Liver (tissue), 9 donors: Measurements from ENCODE around the gene WNT11. TPM values are rescaled to one million over a fixed set of nuclear protein-coding genes. Genes with fewer than 3 reads are reported as not detected.
"Not testable (repeated sequence)": the region's sequence is repeated elsewhere in the genome, so short reads cannot be mapped to it uniquely, and the experiment has no call there.

ENCODE experiments used
- DNase-seq: peaks from one replicate; pipeline ENCODE4 v3.0.0-alpha.2; 2017; ENCODE audit warnings: low spot score
- H3K27ac ChIP-seq, 2 donors: one replicate each; pipeline ENCODE4 v1.7.0; 2013; ENCODE audit warnings: inconsistent platforms in 2 of 2, low read length in 2 of 2, control low read depth in 1 of 2, low read depth in 1 of 2, mild to moderate bottlenecking in 1 of 2
- H3K27me3 ChIP-seq, 4 donors: one replicate each; pipeline versions ENCODE4 v1.6.1 to v1.7.0; 2013; ENCODE audit warnings: low read length in 3 of 4, inconsistent platforms in 1 of 4, mild to moderate bottlenecking in 1 of 4, moderate library complexity in 1 of 4; ENCODE audit not compliant: control insufficient read depth in 4 of 4, insufficient read depth in 4 of 4
- H3K36me3 ChIP-seq, 4 donors: one replicate each; pipeline versions ENCODE4 v1.6.1 to v1.7.0; 2013; ENCODE audit warnings: low read length in 3 of 4, mild to moderate bottlenecking in 3 of 4, low read depth in 1 of 4, moderate library complexity in 1 of 4; ENCODE audit not compliant: control insufficient read depth in 4 of 4, insufficient read depth in 3 of 4
- H3K4me1 ChIP-seq, 4 donors: one replicate each; pipeline versions ENCODE4 v1.6.1 to v1.7.0; 2013; ENCODE audit warnings: low read length in 3 of 4, mild to moderate bottlenecking in 3 of 4, moderate library complexity in 1 of 4; ENCODE audit not compliant: control insufficient read depth in 4 of 4, insufficient read depth in 4 of 4
- H3K4me3 ChIP-seq, 3 donors: one replicate each; pipeline versions ENCODE4 v1.6.1 to v1.7.0; 2013; ENCODE audit warnings: low read length in 3 of 3, control low read depth in 1 of 3, low read depth in 1 of 3, mild to moderate bottlenecking in 1 of 3
- H3K9ac ChIP-seq, 2 donors: one replicate each; pipeline ENCODE4 v1.7.0; 2013; ENCODE audit warnings: low read length in 2 of 2, mild to moderate bottlenecking in 2 of 2, moderate library complexity in 2 of 2, control low read depth in 1 of 2, low read depth in 1 of 2
- H3K9me3 ChIP-seq, 4 donors: one replicate each; pipeline versions ENCODE4 v1.6.1 to v1.7.0; 2013; ENCODE audit warnings: low read length in 3 of 4; ENCODE audit not compliant: control insufficient read depth in 4 of 4
- ATF3 ChIP-seq: IDR thresholded peaks from 2 replicates; pipeline ENCODE4 v1.6.1; 2016; ENCODE audit warnings: antibody characterized with exemption
- EGR1 ChIP-seq, 2 donors: IDR thresholded peaks; 2 replicates each; pipeline ENCODE4 v1.6.1; 2016 to 2018; ENCODE audit warnings: antibody characterized with exemption in 2 of 2, low read depth in 2 of 2
- FOXA1 ChIP-seq: IDR thresholded peaks from 2 replicates; pipeline ENCODE4 v1.6.1; 2016; ENCODE audit warnings: antibody characterized with exemption
- FOXA2 ChIP-seq: IDR thresholded peaks from 2 replicates; pipeline ENCODE4 v1.6.1; 2016; ENCODE audit warnings: antibody characterized with exemption
- GABPA ChIP-seq, 2 donors: IDR thresholded peaks in 1 of 2; conservative IDR thresholded peaks in 1 of 2; 2 replicates each; pipeline ENCODE4 v1.6.1; 2016; ENCODE audit warnings: antibody characterized with exemption in 2 of 2, mild to moderate bottlenecking in 1 of 2, moderate library complexity in 1 of 2
- HNF4A ChIP-seq, 2 donors: conservative IDR thresholded peaks; 2 replicates each; pipeline ENCODE4 v1.6.1; 2016; ENCODE audit warnings: antibody characterized with exemption in 2 of 2, mild to moderate bottlenecking in 2 of 2
- HNF4G ChIP-seq: IDR thresholded peaks from 2 replicates; pipeline ENCODE4 v1.6.1; 2016; ENCODE audit warnings: antibody characterized with exemption
- JUND ChIP-seq, 2 donors: IDR thresholded peaks; 2 replicates each; pipeline ENCODE4 v1.6.1; 2016; ENCODE audit warnings: antibody characterized with exemption in 2 of 2
- MAX ChIP-seq: IDR thresholded peaks from 2 replicates; pipeline ENCODE4 v1.6.1; 2016; ENCODE audit warnings: antibody characterized with exemption
- NR2F2 ChIP-seq: IDR thresholded peaks from 2 replicates; pipeline ENCODE4 v1.6.1; 2016; ENCODE audit warnings: antibody characterized with exemption
- RAD21 ChIP-seq, 2 donors: IDR thresholded peaks; 2 replicates each; pipeline ENCODE4 v1.6.1; 2016; ENCODE audit warnings: antibody characterized with exemption in 2 of 2, mild to moderate bottlenecking in 2 of 2
- REST ChIP-seq: IDR thresholded peaks from 2 replicates; pipeline ENCODE4 v1.6.1; 2016; ENCODE audit warnings: antibody characterized with exemption, mild to moderate bottlenecking
- RXRA ChIP-seq, 2 donors: IDR thresholded peaks; 2 replicates each; pipeline ENCODE4 v1.6.1; 2017 to 2018; ENCODE audit warnings: antibody characterized with exemption in 2 of 2, mild to moderate bottlenecking in 1 of 2
- SP1 ChIP-seq: IDR thresholded peaks from 2 replicates; pipeline ENCODE4 v1.6.1; 2018; ENCODE audit warnings: antibody characterized with exemption, mild to moderate bottlenecking
- TAF1 ChIP-seq: conservative IDR thresholded peaks from 2 replicates; pipeline ENCODE4 v1.6.1; 2016; ENCODE audit warnings: antibody characterized with exemption, mild to moderate bottlenecking
- YY1 ChIP-seq: IDR thresholded peaks from 2 replicates; pipeline ENCODE4 v1.6.1; 2016; ENCODE audit warnings: antibody characterized with exemption, mild to moderate bottlenecking
- WGBS: extraction: QIAGEN DNeasy Blood & Tissue Kit; methylation state at CpG from one replicate; pipeline ENCODE4 v1.1.7; 2013; 5-methylcytosine and 5-hydroxymethylcytosine counted together
- polyA plus RNA-seq, 2 donors: library from polyadenylated mRNA; stranded (reverse) in 1 of 2; unstranded in 1 of 2; fragments of 200-250 nt in 1 of 2; fragments of >200 nt in 1 of 2; fragmentation: Nextera tagmentation in 1 of 2; extraction: Ambion mirVana in 1 of 2; gene quantifications; one replicate each; pipeline versions ENCODE4 v1.2.1 to v1.2.3, GENCODE V29; 2013 to 2015
- total RNA-seq, 2 donors: library from RNA; depleted of rRNA; stranded (reverse); fragments of >200 nt; gene quantifications; one replicate each; pipeline ENCODE4 v1.2.3, GENCODE V29; 2014
- TF ChIP-seq, protein P1 (sequence below): IDR thresholded peaks from 2 replicates; pipeline ENCODE4 v1.6.1; 2016; ENCODE audit warnings: antibody characterized with exemption
- TF ChIP-seq, protein P2 (sequence below): fragments of 150-350 bp; IDR thresholded peaks from 2 replicates; pipeline ENCODE4 v1.5.1; 2017; ENCODE audit warnings: improper control_type of control experiment, low read depth, low read length; ENCODE audit not compliant: missing input control
- donor health status: healthy.
- donor health status: healthy.
- donor health status: healthy.
- donor health status: healthy.
- donor health status: healthy.

Gene WNT11
- total and polyA plus RNA-seq, 4 donors: 1.1 to 4.8 (median 2.5) TPM

DNA sequence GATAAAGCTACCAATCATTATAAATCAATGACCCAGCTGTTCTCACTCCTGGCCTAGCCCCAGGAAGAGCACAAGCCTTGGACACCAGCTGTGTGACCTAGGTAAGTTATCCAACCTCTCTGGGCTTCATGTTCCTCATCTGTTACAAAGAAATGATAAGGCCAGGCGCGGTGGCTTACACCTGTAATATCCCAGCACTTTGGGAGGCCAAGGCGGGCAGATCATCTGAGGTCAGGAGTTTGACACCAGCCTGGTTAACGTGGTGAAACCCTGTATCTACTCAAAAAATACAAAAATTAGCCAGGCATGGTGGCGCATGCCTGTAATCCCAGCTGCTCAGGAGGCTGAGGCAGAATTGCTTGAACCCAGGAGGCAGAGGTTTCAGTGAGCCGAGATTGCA, 7.6 kb downstream of the WNT11 start:
- DNase-seq, H3K36me3 ChIP-seq, H3K4me1 ChIP-seq, H3K27ac ChIP-seq, H3K9me3 ChIP-seq, H3K4me3 ChIP-seq, H3K27me3 ChIP-seq, H3K9ac ChIP-seq: not testable (repeated sequence)
- WGBS: 96% methylated on average over 6 of the region's 6 CpGs

DNA sequence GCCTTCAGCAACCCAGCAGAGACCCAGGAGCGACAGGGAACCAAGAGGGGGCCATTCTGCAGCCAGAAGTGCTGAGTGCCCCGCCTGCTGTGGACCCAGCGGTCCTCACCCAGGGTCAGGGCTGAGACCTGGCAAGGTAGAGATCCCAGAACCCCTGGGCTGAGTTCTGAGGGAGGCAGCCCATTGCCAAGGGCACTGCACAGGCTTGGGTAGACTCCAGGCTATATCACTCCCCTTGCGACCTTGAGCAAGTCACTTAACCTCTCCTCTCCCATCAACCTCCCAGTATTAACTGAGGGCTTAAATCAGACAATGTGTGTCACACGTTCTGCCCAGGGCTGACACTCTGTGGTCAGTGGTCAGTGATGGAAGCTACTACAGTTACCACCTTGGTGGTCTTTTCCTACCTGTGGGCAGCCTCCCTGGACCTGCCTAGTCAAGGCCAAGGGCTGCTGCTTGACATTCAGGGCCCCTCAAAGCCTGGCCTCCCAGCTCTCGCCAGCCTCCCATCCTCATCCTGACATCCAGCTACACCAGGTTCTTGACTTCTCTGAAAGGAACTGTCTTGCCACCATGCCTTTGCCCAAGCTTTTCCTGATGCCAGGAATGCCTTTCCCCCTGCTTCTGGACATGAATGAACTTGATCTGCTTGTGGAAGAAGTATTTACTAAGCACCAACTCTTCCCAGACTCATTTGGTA, 8.2 kb downstream of the WNT11 start:
- TF ChIP-seq, protein P1, sequence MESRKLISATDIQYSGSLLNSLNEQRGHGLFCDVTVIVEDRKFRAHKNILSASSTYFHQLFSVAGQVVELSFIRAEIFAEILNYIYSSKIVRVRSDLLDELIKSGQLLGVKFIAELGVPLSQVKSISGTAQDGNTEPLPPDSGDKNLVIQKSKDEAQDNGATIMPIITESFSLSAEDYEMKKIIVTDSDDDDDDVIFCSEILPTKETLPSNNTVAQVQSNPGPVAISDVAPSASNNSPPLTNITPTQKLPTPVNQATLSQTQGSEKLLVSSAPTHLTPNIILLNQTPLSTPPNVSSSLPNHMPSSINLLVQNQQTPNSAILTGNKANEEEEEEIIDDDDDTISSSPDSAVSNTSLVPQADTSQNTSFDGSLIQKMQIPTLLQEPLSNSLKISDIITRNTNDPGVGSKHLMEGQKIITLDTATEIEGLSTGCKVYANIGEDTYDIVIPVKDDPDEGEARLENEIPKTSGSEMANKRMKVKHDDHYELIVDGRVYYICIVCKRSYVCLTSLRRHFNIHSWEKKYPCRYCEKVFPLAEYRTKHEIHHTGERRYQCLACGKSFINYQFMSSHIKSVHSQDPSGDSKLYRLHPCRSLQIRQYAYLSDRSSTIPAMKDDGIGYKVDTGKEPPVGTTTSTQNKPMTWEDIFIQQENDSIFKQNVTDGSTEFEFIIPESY: no peak
- TF ChIP-seq RAD21 (IDR thresholded peaks at IDR 0.05) (no peak), TAF1 (no peak), GABPA (IDR thresholded peaks at IDR 0.05 in 1 of 2, conservative IDR thresholded peaks at IDR 0.05 in 1 of 2) (no peak), SP1 (no peak), RXRA (IDR thresholded peaks at IDR 0.05) (no peak)
- 93% methylated on average over 6 of the region's 6 CpGs for WGBS
- Histone ChIP-seq H3K27ac (no peak overlapping the region), H3K36me3 (peaks cover 0 to 7% (median 2%) of the 10 kb centered on the region in 4 donors), H3K9me3 (no peaks in the 10 kb centered on the region), H3K9ac (no peak overlapping the region), H3K4me3 (no peak overlapping the region), H3K27me3 (no peaks in the 10 kb centered on the region), H3K4me1 (no peaks in the 10 kb centered on the region)
- DNase-seq: no peak

DNA sequence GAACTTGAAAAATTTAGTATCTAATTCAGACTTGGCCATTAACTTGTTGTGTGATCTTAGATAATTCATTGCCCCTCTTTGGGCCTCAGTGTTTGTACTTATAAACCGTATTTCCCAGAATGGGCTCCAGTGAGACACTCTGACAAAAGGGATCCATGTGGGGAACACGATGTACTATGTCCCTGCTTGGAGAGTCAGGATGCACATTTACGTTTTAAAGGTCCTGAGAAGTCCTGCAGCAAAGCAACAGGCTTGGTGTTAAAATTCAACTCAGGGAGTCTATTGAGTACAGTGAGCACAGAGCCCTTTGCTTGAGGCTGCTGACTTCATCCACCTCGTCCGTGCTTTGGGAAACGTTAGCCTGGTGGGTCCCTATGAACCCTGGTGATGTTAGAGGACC, 9.0 kb downstream of the WNT11 start:
- TF ChIP-seq RAD21 (IDR thresholded peaks at IDR 0.05): no peak
- no peak for TF ChIP-seq NR2F2
- TF ChIP-seq HNF4G: no peak
- no peak for TF ChIP-seq HNF4A (conservative IDR thresholded peaks at IDR 0.05)
- no peak for TF ChIP-seq ATF3
- TF ChIP-seq GABPA (IDR thresholded peaks at IDR 0.05 in 1 of 2, conservative IDR thresholded peaks at IDR 0.05 in 1 of 2): no peak
- TF ChIP-seq, protein P1: no peak
- no peak for TF ChIP-seq EGR1 (IDR thresholded peaks at IDR 0.05; ENCODE audit: low read depth in 2 of 2)
- TF ChIP-seq SP1: no peak
- TF ChIP-seq YY1: no peak
- TF ChIP-seq, protein P2, sequence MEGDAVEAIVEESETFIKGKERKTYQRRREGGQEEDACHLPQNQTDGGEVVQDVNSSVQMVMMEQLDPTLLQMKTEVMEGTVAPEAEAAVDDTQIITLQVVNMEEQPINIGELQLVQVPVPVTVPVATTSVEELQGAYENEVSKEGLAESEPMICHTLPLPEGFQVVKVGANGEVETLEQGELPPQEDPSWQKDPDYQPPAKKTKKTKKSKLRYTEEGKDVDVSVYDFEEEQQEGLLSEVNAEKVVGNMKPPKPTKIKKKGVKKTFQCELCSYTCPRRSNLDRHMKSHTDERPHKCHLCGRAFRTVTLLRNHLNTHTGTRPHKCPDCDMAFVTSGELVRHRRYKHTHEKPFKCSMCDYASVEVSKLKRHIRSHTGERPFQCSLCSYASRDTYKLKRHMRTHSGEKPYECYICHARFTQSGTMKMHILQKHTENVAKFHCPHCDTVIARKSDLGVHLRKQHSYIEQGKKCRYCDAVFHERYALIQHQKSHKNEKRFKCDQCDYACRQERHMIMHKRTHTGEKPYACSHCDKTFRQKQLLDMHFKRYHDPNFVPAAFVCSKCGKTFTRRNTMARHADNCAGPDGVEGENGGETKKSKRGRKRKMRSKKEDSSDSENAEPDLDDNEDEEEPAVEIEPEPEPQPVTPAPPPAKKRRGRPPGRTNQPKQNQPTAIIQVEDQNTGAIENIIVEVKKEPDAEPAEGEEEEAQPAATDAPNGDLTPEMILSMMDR: no peak
- no peak for TF ChIP-seq TAF1
- no peak for TF ChIP-seq RXRA (IDR thresholded peaks at IDR 0.05)
- no peak for TF ChIP-seq JUND (IDR thresholded peaks at IDR 0.05)
- no peak for TF ChIP-seq FOXA2
- no peak for TF ChIP-seq FOXA1
- TF ChIP-seq REST: no peak
- no peak for TF ChIP-seq MAX
- Histone ChIP-seq H3K36me3 (peaks cover 0 to 7% (median 2%) of the 10 kb centered on the region in 4 donors), H3K4me3 (no peak overlapping the region), H3K9me3 (no peaks in the 10 kb centered on the region), H3K4me1 (no peaks in the 10 kb centered on the region), H3K27ac (no peak overlapping the region), H3K9ac (no peak overlapping the region), H3K27me3 (no peaks in the 10 kb centered on the region)
- WGBS: 91% methylated on average over 6 of the region's 6 CpGs
- DNase-seq: no peak
